ENCODE measurements around the gene PROS1. TPM values are rescaled to one million over a fixed set of nuclear protein-coding genes. Genes with fewer than 3 reads are reported as not detected.

PROS1 gene
- total RNA-seq, 1 donor from 2014 or later, result 10.0 TPM

DNA sequence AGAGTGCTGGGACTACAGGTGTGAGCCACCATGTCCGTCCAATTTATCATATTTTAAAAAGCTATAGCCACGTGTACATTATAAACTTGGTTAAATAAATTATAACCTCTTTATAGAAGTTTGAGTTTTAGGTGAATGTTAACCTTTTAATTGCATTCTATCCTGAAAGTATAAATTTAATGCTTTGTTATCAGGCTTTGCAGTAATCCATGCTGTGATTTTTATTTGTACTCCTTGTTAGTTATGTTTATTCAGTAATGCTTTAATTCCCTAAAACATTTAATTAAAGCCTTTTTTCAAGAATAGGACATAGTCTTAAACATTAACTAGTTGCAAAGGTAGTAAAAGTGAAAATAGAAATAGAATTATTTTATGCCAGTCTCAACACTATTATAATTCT, 17.9 kb upstream of the PROS1 start:
- TF ChIP-seq, protein P1, sequence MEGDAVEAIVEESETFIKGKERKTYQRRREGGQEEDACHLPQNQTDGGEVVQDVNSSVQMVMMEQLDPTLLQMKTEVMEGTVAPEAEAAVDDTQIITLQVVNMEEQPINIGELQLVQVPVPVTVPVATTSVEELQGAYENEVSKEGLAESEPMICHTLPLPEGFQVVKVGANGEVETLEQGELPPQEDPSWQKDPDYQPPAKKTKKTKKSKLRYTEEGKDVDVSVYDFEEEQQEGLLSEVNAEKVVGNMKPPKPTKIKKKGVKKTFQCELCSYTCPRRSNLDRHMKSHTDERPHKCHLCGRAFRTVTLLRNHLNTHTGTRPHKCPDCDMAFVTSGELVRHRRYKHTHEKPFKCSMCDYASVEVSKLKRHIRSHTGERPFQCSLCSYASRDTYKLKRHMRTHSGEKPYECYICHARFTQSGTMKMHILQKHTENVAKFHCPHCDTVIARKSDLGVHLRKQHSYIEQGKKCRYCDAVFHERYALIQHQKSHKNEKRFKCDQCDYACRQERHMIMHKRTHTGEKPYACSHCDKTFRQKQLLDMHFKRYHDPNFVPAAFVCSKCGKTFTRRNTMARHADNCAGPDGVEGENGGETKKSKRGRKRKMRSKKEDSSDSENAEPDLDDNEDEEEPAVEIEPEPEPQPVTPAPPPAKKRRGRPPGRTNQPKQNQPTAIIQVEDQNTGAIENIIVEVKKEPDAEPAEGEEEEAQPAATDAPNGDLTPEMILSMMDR (conservative IDR thresholded peaks at IDR 0.05; ENCODE audit: low read depth, low read length), result no peak

DNA sequence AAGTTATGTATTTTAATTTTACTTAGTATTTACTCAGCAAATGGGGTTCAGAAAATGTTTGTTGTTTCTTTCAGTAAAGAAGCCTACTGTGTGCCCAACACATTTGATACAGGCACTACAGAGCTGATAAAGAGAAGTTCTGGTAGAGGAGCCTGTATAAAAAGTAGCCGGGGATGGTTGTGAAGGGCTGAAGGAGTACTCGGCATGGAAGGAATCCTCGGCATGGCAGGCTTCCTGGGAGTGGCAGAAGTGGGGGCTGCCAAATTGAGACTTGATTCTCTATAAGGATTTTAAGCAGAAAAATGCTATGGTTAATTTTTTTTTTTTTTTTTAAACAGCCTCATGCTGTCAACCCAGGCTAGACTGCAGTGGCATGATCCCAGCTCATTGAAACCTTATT, 15.5 kb upstream of the PROS1 start:
- TF ChIP-seq, protein P1 (conservative IDR thresholded peaks at IDR 0.05; ENCODE audit: low read depth, low read length), result no peak
- DNase-seq (ENCODE audit: low read depth), result no peak
- H3K4me3 ChIP-seq (ENCODE audit: low read depth, low read length), result no peak overlapping the region

More for the DNA sequence above, 17.9 kb upstream of the PROS1 start:
- DNase-seq (ENCODE audit: low read depth), result no peak
- no peak overlapping the region for H3K4me3 ChIP-seq (ENCODE audit: low read depth, low read length)

DNA sequence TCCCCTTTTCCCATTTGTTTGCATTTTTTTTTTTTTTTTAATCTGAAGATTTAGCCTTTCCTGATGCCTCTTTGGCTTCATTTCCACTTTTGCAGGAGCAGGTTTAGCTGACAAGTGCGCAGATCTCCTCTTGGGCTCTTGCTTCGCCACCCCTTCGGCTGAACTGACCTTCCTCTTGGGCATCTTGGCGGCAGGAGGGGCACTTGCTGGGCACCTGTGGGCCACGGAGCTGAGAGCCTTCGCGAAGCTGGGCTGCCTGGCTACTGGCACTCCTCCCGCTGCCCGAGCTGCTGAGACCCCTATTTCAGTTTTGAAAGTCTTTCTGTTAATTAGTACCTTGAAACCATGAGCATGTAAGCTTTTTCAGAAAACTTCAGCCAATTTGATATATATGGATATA, 15.1 kb upstream of the PROS1 start:
- TF ChIP-seq, protein P1 (conservative IDR thresholded peaks at IDR 0.05; ENCODE audit: low read depth, low read length), result no peak
- H3K4me3 ChIP-seq (ENCODE audit: low read depth, low read length), result no peak overlapping the region
- no peak for DNase-seq (ENCODE audit: low read depth)

DNA sequence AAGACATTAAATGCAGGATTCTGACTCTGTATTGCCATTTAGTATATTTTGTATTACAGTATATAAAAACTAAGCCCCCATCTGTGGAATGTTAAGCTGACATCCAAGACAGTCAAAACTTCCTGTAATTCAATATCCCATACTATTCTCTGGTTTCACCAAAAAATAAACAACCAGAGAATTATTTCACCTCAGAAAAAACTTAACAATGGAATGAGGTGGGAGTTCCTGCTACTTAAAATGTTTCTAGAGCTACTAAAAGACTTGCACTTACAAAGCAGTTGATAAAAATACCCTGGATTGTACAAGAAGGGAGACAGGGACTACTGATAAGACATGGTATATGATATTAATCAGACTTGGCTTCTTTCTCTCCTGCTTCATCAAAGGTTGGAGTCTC, 14.6 kb upstream of the PROS1 start:
- H3K4me3 ChIP-seq (ENCODE audit: low read depth, low read length), result no peak overlapping the region
- no peak for DNase-seq (ENCODE audit: low read depth)
- TF ChIP-seq, protein P1 (conservative IDR thresholded peaks at IDR 0.05; ENCODE audit: low read depth, low read length), result no peak

DNA sequence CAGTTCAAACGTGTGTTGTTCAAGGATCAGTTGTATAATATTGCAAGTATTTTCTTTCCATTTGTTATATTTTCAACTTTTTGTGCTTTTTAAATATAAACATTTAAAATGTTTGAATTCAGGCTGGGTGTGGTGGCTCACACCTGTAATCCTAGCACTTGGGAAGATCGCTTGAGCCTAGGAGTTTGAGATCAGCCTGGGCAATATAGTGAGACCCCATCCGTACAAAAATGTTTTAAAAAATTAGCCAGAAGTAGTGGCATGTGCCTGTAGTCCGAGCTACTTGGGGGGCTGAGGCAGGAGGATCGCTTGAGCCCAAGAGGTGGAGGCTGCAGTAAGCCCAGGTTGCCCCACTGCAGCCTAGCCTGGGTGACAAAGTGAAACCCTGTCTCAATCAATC, 10.9 kb upstream of the PROS1 start:
- H3K4me3 ChIP-seq (ENCODE audit: low read depth, low read length), result no peak overlapping the region

DNA sequence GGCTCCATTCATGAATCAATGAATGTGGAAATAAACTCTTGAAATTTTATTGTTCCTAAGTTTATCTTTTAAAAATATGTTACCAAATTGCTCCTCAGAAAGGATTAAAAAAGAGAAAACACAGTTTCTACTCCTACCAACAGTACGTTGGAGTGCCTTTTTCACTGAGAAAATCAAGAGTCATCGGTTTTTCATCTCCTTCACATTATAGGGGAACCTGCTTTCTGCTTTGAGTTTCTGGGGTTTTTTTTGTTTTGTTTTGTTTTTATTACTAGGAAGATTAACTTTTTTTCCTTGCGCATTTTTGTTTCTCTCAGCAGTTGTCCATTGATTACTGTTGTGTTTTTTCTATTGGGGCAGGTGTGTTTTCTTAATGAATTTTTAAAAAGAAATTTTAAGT, 9.7 kb upstream of the PROS1 start:
- DNase-seq (ENCODE audit: low read depth), result no peak
- no peak overlapping the region for H3K4me3 ChIP-seq (ENCODE audit: low read depth, low read length)
- TF ChIP-seq, protein P1 (conservative IDR thresholded peaks at IDR 0.05; ENCODE audit: low read depth, low read length), result no peak

More for the DNA sequence above, 10.9 kb upstream of the PROS1 start:
- no peak for DNase-seq (ENCODE audit: low read depth)
- TF ChIP-seq, protein P1 (conservative IDR thresholded peaks at IDR 0.05; ENCODE audit: low read depth, low read length), result no peak

DNA sequence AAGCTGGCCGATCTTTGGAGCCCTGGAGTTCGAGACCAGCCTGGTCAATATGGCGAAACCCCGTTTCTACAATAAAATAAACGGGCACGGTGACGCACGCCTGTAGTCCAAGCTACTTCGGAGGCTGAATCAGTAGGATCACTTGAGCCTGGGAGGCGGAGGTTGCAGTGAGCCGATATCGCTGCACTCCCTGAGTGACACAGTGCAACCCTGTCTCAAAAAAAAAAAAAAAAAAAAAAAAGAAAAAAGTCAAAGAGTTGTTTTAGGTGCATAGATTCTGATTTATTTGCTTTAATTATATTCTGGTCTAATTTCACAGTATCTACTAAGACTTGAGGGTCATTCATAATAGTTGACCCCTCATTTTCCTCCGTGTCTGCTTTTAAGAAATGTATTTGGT, 8.0 kb upstream of the PROS1 start:
- no peak overlapping the region for H3K4me3 ChIP-seq (ENCODE audit: low read depth, low read length)
- no peak for DNase-seq (ENCODE audit: low read depth)
- TF ChIP-seq, protein P1 (conservative IDR thresholded peaks at IDR 0.05; ENCODE audit: low read depth, low read length), result no peak
